Measurements from ENCODE around the gene MRAS. TPM values are rescaled to one million over a fixed set of nuclear protein-coding genes. Genes with fewer than 3 reads are reported as not detected.
"Not testable (repeated sequence)": the region's sequence is repeated elsewhere in the genome, so short reads cannot be mapped to it uniquely, and the experiment has no call there.

Gene MRAS
- total RNA-seq, 1 experiment from 2014 or later = 37.5 TPM

DNA sequence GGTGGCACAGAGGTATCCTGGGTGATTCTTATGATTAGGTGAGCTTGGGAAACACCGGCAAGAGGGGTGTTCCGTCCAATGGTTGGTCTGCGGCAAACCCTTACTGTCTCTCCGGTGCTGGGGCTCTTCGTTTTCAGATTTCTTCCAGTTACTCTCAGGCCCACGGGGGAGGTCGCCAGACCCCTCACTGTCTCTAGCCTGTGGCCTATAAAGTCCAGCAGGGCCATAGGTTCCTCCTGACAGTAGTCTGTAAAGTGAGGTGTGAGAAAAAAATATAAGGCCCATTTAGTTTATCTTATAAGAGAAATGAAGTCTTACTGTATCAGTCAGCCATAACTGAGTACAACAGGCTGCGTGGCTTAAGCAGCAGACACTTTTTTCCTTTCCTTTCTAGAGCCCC, 87.5 kb downstream of the MRAS start:
- in situ Hi-C loops (cut with HindIII; ENCODE audit: low sequenced_read_pairs) = no loop called here
- DNase-seq (ENCODE audit: low spot score) = no peak

DNA sequence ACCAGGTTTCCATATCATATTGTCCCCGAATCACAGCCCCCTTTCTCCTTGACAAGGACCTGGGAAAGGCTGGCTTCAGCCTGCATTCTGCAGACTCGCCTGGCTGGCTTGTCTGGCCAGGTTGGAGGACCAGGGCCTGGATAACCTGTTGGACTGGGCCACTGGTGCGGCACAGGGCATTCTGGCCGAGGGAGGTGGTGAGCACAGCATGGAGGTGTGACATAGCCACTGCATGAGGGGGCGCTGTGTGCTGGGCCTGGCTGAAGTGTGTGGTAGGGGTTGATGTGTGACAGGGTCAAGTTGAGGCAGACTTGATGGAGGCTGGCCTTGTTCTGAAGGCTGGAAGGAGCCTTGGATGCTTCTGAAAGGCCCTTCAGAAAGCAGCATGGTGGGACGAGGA, 88.9 kb downstream of the MRAS start:
- in situ Hi-C loops (cut with HindIII; ENCODE audit: low sequenced_read_pairs) = no loop called here
- no peak for DNase-seq (ENCODE audit: low spot score)

- DNase-seq (ENCODE audit: low spot score) = no peak
- in situ Hi-C loops (cut with HindIII; ENCODE audit: low sequenced_read_pairs) = no loop called here
These were observed 90.5 kb downstream of the MRAS start for GRCh38 chr3:138438896-138439295.

GRCh38 chr3:138439646-138440045, 91.3 kb downstream of the MRAS start:
- in situ Hi-C loops (cut with HindIII; ENCODE audit: low sequenced_read_pairs) = no loop called here
- DNase-seq (ENCODE audit: low spot score) = no peak

- in situ Hi-C loops (cut with HindIII; ENCODE audit: low sequenced_read_pairs) = no loop called here
- no peak for DNase-seq (ENCODE audit: low spot score)
These were observed 91.7 kb downstream of the MRAS start for GRCh38 chr3:138440121-138440521.

GRCh38 chr3:138440596-138440995, 92.2 kb downstream of the MRAS start:
- no peak for DNase-seq (ENCODE audit: low spot score)
- in situ Hi-C loops (cut with HindIII; ENCODE audit: low sequenced_read_pairs) = no loop called here

GRCh38 chr3:138441256-138441655, 92.9 kb downstream of the MRAS start:
- in situ Hi-C loops (cut with HindIII; ENCODE audit: low sequenced_read_pairs) = no loop called here
- no peak for DNase-seq (ENCODE audit: low spot score)

- in situ Hi-C loops (cut with HindIII; ENCODE audit: low sequenced_read_pairs) = no loop called here
- DNase-seq (ENCODE audit: low spot score) = no peak
These were observed 93.4 kb downstream of the MRAS start for GRCh38 chr3:138441742-138442141.

DNA sequence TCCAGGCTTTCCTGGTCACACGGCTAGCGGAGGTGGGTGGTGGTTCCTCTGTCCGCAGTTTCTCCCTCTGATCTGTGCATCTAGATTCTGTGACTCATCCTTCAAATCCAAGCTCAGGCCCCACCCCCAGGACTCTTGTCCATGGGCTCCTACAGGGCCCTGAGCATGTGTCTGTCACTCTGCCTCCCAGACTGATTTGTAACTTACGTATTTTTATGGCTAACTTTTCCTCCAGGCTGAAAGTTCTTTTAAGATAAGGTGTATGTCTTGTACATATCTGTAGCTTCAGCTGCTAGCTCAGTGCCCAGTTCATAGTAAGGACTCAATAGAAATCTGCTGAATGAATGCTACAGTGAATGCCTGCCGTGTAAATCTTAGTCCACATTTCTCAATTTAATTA, 94.1 kb downstream of the MRAS start:
- in situ Hi-C loops (cut with HindIII; ENCODE audit: low sequenced_read_pairs) = no loop called here
- no peak for DNase-seq (ENCODE audit: low spot score)

DNA sequence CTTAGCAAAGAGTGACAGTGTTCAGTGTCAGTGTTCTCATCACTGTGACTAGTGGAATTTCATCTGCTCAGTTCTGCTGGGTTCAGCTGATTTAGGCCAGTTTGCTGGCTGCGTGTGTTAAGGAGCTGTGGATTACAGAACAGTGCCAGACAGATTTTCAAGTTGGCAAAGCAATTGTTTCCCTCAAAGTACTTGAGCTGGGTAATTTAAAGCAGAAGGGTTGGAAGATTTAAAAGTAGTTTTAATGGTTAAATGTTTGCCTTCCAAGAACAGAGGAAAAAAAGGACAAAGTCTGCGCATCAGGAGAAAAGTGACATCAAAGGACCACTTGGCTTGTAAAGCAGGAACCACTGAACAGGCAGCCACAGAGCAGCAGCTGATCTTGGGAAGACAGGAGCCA, 94.7 kb downstream of the MRAS start:
- DNase-seq (ENCODE audit: low spot score) = no peak
- in situ Hi-C loops (cut with HindIII; ENCODE audit: low sequenced_read_pairs) = no loop called here

- DNase-seq (ENCODE audit: low spot score) = no peak
- in situ Hi-C loops (cut with HindIII; ENCODE audit: low sequenced_read_pairs) = no loop called here
These were observed 95.4 kb downstream of the MRAS start for GRCh38 chr3:138443521-138444503.

DNA sequence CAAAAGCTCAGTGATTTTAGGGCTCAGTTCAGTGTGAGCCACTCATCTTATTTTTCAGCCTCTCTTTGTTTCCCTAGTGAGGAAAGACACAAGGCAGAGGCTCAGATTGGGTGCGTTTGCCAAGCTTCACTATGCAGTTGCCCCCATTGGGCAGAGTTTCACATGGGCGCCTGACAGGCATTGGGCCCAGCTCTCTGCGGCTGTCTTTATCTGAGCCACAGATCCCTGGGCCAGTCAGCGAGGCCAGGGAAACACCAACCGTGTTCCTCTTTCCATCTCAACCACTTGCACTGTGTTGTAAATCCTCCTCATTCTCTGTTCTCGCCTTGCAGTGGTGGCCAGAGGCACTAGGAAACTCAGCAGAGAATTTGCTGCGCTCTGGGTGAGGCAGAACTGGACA, 96.9 kb downstream of the MRAS start:
- in situ Hi-C loops (cut with HindIII; ENCODE audit: low sequenced_read_pairs) = no loop called here
- DNase-seq (ENCODE audit: low spot score) = no peak

DNA sequence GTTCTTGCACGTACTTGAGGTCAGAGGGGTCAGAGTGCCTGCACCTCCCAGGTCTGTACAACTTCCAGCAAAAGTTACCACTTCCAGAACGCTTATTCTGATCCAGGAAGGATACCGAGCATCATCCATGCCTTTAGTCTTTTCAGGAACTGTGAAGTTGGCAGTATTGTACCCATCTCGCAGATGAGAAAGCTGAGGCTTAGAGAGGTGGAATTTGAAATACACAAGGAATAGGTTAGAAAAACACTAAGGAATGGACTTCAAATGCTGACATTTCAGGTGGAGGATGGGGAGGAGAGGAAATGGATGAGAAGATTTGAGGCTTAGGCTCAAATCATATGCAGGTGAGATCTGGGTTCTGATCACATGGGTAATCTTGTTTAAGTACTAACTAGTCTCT, 97.3 kb downstream of the MRAS start:
- in situ Hi-C loops (cut with HindIII; ENCODE audit: low sequenced_read_pairs) = no loop called here
- no peak for DNase-seq (ENCODE audit: low spot score)

DNA sequence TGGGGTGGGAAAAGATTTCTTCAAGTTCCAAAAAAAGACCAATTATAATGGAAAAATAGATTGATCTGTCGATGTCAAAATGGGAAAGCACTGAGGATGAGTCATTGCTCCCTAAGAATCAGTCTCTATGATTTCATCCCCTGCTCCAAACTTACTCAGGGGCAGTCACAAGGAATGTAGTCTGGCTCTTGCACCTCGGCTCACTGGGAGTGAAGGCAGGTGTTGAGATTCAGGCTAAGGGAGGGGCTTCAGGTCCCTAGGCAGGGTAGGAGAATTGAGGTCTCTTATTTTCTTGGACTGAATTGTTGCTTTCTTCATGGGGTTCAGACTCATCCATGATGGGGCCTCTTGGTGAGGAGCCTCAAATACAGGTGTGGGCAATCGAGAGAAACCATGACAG, 100.3 kb downstream of the MRAS start:
- in situ Hi-C loops (cut with HindIII; ENCODE audit: low sequenced_read_pairs) = no loop called here
- DNase-seq (ENCODE audit: low spot score) = no peak

- in situ Hi-C loops (cut with HindIII; ENCODE audit: low sequenced_read_pairs) = no loop called here
- no peak for DNase-seq (ENCODE audit: low spot score)
These were observed 101.1 kb downstream of the MRAS start for GRCh38 chr3:138449490-138449889.

DNA sequence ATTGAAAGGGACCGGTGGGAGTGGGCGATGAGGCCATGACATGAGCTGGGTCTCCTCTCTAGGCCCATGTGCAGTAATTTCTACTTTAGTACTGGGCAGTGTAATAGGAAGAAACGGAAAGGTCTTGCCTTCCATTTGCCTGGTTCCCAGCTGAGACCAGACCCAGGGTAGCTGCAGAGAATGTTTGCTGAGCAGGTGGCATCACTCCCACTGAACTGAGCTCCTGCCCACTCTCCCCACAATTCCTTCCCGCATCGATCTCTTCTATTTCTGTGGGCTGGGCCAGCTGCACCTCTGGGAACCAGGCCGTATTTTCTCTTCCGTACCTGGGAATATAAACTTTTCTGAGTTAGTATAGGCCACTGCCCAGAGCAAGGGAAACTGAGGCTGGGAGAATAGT, 101.8 kb downstream of the MRAS start:
- no peak for DNase-seq (ENCODE audit: low spot score)
- in situ Hi-C loops (cut with HindIII; ENCODE audit: low sequenced_read_pairs) = no loop called here

- in situ Hi-C loops (cut with HindIII; ENCODE audit: low sequenced_read_pairs) = no loop called here
- DNase-seq (ENCODE audit: low spot score) = no peak
These were observed 102.5 kb downstream of the MRAS start for GRCh38 chr3:138450704-138451424.

DNA sequence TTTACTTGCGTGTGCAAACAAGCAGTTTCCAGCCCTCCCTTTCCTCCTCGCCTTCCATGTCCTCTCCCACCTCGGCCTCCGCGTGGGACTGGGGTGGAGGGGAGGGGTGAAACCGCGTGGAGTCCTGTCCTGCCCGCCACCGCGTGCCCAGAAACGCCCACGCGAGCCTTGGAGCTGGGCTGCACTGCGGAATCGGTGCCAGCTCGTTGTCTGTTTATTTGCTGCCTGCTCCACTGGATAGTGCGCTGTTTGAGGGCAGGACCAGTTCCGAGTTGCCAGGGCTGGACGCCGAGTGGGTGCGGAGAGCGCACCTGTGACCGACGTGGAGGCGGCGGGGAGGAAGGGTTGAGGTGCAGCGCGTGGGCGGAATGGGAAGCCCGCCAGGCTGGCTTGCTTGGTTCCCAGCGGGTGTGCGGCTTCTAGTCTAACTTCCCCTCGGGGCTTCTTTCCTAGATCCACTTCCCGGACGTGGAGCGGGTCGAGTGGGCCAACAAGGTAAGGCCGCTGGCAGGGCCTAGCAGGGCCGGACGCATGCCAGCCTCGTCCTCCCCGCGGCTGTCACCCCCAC, 103.3 kb downstream of the MRAS start:
- no peak for DNase-seq (ENCODE audit: low spot score)
- in situ Hi-C loops (cut with HindIII; ENCODE audit: low sequenced_read_pairs) = no loop called here

GRCh38 chr3:138452436-138452835, 104.1 kb downstream of the MRAS start:
- DNase-seq (ENCODE audit: low spot score) = no peak
- in situ Hi-C loops (cut with HindIII; ENCODE audit: low sequenced_read_pairs) = no loop called here

DNA sequence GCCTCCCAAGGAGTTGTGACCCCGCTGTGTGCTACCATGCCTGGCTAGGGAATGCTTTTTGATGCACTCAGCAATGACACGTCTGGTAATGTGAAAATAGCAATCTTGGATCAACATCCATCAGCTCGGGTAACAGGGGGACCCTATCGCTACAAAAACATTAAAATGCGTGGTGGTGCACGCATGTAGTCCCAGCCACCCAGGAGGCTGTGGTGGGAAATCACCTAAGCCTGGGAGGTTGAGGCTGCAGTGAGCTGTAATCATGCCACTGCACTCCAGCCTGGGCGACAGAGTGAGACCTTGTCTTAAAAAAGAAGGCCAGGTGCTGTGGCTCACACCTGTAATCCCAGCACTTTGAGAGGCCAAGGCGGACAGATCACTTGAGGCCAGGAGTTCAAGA, 105.6 kb downstream of the MRAS start:
- in situ Hi-C loops (cut with HindIII; ENCODE audit: low sequenced_read_pairs); DNase-seq (ENCODE audit: low spot score): not testable (repeated sequence)

Measured in G401 (cell line).